Tibial artery (tissue), 4 donors: ENCODE data around the gene KIF22.

Experiments
- DNase-seq, 2 donors: peaks; one replicate each; pipeline ENCODE4 v3.0.0-alpha.2; 2019
- H3K27ac ChIP-seq, 2 donors: fragments of 200-600 bp; sonication (generic) in 1 of 2; 1 replicate in 1 of 2; 2 replicates in 1 of 2; pipeline ENCODE4 v1.5.1; 2018 to 2019; ENCODE audit warnings: mild to moderate bottlenecking in 1 of 2
- H3K27me3 ChIP-seq, 2 donors: fragments of 200-600 bp; sonication (generic) in 1 of 2; one replicate each; pipeline versions ENCODE4 v1.5.1 to v1.6.0; 2016 to 2019
- H3K36me3 ChIP-seq, 3 donors: fragments of 200-600 bp; sonication (generic) in 2 of 3; one replicate each; pipeline ENCODE4 v1.5.1; 2016 to 2019; ENCODE audit warnings: mild to moderate bottlenecking in 2 of 3
- H3K4me1 ChIP-seq, 4 donors: fragments of 200-600 bp; sonication (generic) in 2 of 4; 1 replicate in 3 of 4; 2 replicates in 1 of 4; pipeline ENCODE4 v1.5.1; 2016 to 2019
- H3K4me3 ChIP-seq, 2 donors: fragments of 200-600 bp; sonication (generic) in 1 of 2; 1 replicate in 1 of 2; 2 replicates in 1 of 2; pipeline ENCODE4 v1.5.1; 2018 to 2019; ENCODE audit warnings: mild to moderate bottlenecking in 2 of 2
- H3K9me3 ChIP-seq, 3 donors: fragments of 200-600 bp; sonication (generic) in 1 of 3; one replicate each; pipeline ENCODE4 v1.5.1; 2016 to 2019
- intact Hi-C: fragments of 100-400 bp; cut with DNase I; formaldehyde crosslinking; loops from one replicate; pipeline ENCODE4 v1.15.0; 2023; ENCODE audit warnings: low total_unique reads
- TF ChIP-seq, protein P1 (sequence below), 2 experiments: fragments of 200-600 bp in 1 of 2; fragments of 450-650 bp in 1 of 2; IDR thresholded peaks; one replicate each; pipeline ENCODE4 v1.5.1; 2017 to 2019; ENCODE audit warnings: antibody characterized with exemption in 2 of 2, mild to moderate bottlenecking in 1 of 2, moderate library complexity in 1 of 2

The KIF22 gene

DNA sequence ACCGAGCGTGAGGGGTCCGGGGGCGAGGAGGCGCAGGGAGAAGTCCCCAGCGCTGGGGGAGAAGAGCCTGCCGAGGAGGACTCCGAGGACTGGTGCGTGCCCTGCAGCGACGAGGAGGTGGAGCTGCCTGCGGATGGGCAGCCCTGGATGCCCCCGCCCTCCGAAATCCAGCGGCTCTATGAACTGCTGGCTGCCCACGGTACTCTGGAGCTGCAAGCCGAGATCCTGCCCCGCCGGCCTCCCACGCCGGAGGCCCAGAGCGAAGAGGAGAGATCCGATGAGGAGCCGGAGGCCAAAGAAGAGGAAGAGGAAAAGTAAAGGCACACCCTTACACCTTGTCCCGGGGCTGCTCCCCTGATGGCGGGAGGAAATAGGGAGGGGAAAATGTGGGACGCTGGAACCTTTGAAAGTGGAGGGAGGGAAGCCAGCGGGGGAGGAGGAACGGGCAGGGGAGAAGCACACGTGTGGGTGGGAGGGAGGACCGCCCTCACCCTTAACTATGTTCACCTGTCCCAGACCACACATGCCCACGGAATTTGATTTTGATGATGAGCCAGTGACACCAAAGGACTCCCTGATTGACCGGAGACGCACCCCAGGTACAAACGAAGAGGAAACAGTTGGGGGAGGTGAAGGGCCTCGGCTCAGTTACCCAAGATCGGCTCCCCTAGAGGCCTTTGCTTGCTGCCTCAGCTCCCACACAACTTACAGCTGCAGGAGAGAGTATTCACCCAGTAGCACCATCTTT is 26.3 kb downstream of the KIF22 start:
- DNase-seq, result peak; percentile 62 to 90

DNA sequence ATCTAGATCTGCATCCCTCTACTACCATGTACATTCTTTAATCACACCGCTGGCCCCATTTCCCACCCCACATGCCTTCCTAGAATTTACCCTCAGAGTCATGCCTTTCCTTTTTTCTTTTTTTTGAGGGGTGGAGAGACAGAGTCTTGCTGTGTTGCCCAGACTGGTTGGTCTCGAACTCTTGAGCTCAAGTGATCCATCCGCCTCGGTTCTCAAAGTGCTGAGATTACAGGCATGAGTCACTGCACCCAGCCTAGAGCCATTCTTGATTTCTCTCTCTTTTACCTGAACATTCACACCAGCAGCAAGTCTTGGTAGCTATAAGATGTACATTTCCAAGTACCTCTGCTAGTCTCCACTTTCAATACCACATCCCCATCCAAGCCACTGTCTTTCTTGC is 27.5 kb downstream of the KIF22 start:
- intact Hi-C loops, result loop anchor here (10.0 kb wide), 1 partner anchor 177 kb away; the partner anchor contains the start of genes HIRIP3 and INO80E
- H3K9me3 ChIP-seq, result no peaks in the 10 kb centered on the region
- H3K4me3 ChIP-seq, result no peak overlapping the region
- TF ChIP-seq, protein P1, sequence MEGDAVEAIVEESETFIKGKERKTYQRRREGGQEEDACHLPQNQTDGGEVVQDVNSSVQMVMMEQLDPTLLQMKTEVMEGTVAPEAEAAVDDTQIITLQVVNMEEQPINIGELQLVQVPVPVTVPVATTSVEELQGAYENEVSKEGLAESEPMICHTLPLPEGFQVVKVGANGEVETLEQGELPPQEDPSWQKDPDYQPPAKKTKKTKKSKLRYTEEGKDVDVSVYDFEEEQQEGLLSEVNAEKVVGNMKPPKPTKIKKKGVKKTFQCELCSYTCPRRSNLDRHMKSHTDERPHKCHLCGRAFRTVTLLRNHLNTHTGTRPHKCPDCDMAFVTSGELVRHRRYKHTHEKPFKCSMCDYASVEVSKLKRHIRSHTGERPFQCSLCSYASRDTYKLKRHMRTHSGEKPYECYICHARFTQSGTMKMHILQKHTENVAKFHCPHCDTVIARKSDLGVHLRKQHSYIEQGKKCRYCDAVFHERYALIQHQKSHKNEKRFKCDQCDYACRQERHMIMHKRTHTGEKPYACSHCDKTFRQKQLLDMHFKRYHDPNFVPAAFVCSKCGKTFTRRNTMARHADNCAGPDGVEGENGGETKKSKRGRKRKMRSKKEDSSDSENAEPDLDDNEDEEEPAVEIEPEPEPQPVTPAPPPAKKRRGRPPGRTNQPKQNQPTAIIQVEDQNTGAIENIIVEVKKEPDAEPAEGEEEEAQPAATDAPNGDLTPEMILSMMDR (IDR thresholded peaks at IDR 0.05), result no peak
- H3K27ac ChIP-seq, result no peak overlapping the region
- H3K27me3 ChIP-seq, result no peaks in the 10 kb centered on the region
- peaks cover 5 to 22% (median 9%) of the 10 kb centered on the region in 3 donors for H3K36me3 ChIP-seq
- H3K4me1 ChIP-seq, result peaks cover 7 to 73% (median 62%) of the 10 kb centered on the region in 4 donors
- no peak for DNase-seq

More for the DNA sequence above, 26.3 kb downstream of the KIF22 start:
- H3K4me1 ChIP-seq, result peaks cover 0 to 69% (median 56%) of the 10 kb centered on the region in 4 donors
- H3K9me3 ChIP-seq, result no peaks in the 10 kb centered on the region
- TF ChIP-seq, protein P1 (IDR thresholded peaks at IDR 0.05), result no peak
- peak overlapping the region; percentile 90 to 97 for H3K27ac ChIP-seq
- intact Hi-C loops, result loop anchor here (10.0 kb wide), 1 partner anchor 178 kb away; the partner anchor contains the start of genes HIRIP3 and INO80E
- H3K27me3 ChIP-seq, result no peaks in the 10 kb centered on the region
- H3K36me3 ChIP-seq, result peaks cover 5 to 22% (median 9%) of the 10 kb centered on the region in 3 donors
- peak overlapping the region; percentile 63 to 79 for H3K4me3 ChIP-seq

DNA sequence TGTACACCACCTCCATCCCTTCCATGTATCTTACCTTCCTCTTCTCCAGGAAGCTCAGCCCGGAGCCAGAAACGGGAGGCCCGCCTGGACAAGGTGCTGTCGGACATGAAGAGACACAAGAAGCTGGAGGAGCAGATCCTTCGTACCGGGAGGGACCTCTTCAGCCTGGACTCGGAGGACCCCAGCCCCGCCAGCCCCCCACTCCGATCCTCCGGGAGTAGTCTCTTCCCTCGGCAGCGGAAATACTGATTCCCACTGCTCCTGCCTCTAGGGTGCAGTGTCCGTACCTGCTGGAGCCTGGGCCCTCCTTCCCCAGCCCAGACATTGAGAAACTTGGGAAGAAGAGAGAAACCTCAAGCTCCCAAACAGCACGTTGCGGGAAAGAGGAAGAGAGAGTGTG is 29.0 kb downstream of the KIF22 start:
- peaks cover 5 to 22% (median 9%) of the 10 kb centered on the region in 3 donors for H3K36me3 ChIP-seq
- TF ChIP-seq, protein P1 (IDR thresholded peaks at IDR 0.05), result no peak
- H3K4me3 ChIP-seq, result no peak overlapping the region
- peak overlapping the region; percentile 89 to 90 for H3K27ac ChIP-seq
- H3K4me1 ChIP-seq, result peaks cover 7 to 73% (median 61%) of the 10 kb centered on the region in 4 donors
- H3K27me3 ChIP-seq, result no peaks in the 10 kb centered on the region
- intact Hi-C loops, result loop anchor here (10.0 kb wide), 1 partner anchor 175 kb away; the partner anchor contains the start of genes HIRIP3 and INO80E
- H3K9me3 ChIP-seq, result no peaks in the 10 kb centered on the region
- DNase-seq, result no peak

DNA sequence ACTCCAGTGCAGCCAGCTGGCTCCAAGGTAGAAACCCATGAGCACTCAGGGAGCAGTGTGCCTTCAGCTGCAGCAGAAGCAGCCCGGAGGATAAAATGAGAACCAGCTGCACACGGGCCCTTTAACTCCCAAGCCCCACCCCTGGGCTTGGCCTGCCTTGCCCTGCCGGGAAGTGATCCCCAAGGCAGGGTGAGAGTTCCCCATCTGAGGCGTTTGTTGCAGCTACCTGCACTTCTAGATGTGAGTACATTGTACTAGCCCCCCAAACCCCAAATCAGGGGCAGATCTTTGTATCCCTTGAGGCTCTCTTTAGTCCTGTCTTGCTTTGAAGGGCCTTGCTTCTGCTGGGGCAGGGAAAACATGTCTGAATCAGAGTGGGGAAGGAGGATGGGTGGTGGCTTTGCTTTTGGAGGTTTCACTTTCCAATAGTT is 29.7 kb downstream of the KIF22 start, which contains the start of gene MVP:
Gene MVP (plus strand): TSS at position 192 of the 431 bp plus-strand sequence. CDS start 10,088 bp downstream, outside the sequence.
- Histone ChIP-seq H3K36me3 (peaks cover 5 to 22% (median 9%) of the 10 kb centered on the region in 3 donors), H3K4me1 (peaks cover 7 to 73% (median 61%) of the 10 kb centered on the region in 4 donors), H3K27ac (peak within 1 kb of the TSS; percentile 89 to 90), H3K27me3 (no peaks in the 10 kb centered on the region), H3K4me3 (peak within 1 kb of the TSS; percentile 59 to 72), H3K9me3 (no peaks in the 10 kb centered on the region)
- TF ChIP-seq, protein P1 (IDR thresholded peaks at IDR 0.05), result no peak
- peak; percentile 80 to 83 for DNase-seq
- intact Hi-C loops, result no loop called here

DNA sequence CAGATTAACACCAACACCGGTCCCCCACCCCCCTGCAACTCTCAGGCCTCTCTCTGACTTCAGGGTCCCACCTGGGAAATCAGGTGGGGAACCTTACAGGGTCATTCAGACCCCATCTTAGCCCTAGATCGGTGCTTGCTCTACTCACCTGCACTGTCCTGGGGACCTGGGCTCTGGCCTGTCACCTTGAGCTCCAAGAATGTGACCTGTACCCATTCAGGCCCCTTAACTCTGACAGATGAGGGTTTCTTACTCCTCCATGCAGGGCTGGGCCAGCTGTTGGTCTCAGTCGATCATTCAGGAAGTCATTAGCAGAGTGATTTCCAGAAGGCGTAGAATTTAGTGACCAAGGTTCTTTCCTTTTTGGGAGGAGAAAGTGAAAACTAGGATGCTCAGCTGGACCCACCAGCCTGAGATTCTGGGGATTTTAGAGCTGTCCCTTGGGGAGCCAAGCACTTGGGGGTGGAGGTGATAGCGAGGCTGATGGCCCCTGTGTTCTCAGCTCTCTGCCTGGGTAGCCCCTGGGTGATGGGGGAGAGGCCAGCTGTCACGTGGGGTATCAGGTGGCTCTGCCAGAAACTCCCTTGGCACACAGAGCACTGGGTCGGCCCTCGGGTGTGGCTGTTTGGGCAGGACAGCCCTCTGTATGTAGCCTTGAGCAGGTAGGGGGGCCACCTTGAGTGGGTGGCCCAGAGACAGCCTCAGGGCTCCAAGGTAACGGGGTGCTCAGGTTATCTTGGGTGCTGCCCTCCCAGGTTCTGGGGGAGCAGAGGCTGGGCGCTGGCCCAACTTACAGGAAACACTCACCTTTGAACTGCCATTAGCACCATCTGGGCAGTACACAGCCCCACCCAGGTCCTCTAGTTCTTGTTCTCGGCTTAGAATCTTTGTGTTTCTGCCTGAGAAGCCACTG is 30.4 kb downstream of the KIF22 start:
- TF ChIP-seq, protein P1 (IDR thresholded peaks at IDR 0.05), result no peak
- Histone ChIP-seq H3K36me3 (peaks cover 5 to 22% (median 9%) of the 10 kb centered on the region in 3 donors), H3K4me1 (peaks cover 7 to 78% (median 67%) of the 10 kb centered on the region in 4 donors), H3K27ac (peak overlapping the region; percentile 89 to 90), H3K9me3 (no peaks in the 10 kb centered on the region), H3K4me3 (peak overlapping the region; percentile 59 to 72), H3K27me3 (no peaks in the 10 kb centered on the region)
- DNase-seq, result peak; percentile 60 to 82
- intact Hi-C loops, result no loop called here
